OCI-LY1 (cell line): Measurements from ENCODE around the gene STAG1.

Source experiments
- EZH2 ChIP-seq: fragments of 200-600 bp; sonication (generic), shearing (Covaris generic); IDR thresholded peaks from 2 replicates; pipeline ENCODE4 v1.8.0; 2017; ENCODE audit warnings: borderline replicate concordance, mixed run types, mild to moderate bottlenecking, antibody characterized with exemption, low read length, moderate library complexity, mixed read lengths
- TF ChIP-seq, protein P1 (sequence below): fragments of 200-600 bp; sonication (generic), shearing (Covaris generic); IDR thresholded peaks from 2 replicates; pipeline ENCODE4 v1.5.1; 2017; ENCODE audit warnings: mild to moderate bottlenecking, antibody characterized with exemption, low read length, moderate library complexity, mixed read lengths

DNA sequence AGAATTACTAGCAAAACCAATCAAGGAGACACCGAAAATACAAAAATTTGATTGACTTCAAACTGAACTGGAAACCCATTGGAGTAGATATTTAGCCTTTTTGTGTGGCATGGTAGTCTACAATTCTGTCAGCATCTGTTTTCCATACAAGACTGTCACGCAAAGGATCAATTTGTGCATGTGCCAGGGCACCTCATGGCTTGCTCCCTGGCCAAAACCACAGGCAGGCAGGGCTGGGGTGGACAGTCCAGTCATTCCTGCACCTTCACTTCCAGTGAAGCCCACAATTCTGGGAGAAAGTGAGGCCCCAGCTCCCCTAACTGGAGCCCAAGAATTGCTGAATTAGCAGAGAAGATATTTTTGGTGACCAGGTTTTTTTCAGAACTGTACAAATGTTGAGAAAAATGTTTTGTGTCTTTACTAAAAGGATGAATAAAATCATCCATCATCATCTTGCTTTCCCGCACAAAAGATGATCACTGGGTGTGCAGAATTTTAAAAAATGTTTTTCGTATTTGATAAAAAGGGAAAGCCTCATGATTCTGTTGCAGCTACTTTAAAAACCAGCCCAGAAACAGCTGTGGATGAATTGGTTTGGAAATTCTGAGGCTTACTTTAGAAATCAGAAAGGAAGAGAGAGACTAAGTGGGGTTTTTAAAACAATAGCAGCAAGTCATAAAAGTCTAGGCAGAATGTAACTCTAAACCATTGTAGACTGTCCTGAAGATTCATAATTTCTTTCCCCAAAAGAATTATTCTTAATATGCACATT lies 415.7 kb downstream of the STAG1 start:
- TF ChIP-seq, protein P1, sequence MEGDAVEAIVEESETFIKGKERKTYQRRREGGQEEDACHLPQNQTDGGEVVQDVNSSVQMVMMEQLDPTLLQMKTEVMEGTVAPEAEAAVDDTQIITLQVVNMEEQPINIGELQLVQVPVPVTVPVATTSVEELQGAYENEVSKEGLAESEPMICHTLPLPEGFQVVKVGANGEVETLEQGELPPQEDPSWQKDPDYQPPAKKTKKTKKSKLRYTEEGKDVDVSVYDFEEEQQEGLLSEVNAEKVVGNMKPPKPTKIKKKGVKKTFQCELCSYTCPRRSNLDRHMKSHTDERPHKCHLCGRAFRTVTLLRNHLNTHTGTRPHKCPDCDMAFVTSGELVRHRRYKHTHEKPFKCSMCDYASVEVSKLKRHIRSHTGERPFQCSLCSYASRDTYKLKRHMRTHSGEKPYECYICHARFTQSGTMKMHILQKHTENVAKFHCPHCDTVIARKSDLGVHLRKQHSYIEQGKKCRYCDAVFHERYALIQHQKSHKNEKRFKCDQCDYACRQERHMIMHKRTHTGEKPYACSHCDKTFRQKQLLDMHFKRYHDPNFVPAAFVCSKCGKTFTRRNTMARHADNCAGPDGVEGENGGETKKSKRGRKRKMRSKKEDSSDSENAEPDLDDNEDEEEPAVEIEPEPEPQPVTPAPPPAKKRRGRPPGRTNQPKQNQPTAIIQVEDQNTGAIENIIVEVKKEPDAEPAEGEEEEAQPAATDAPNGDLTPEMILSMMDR: no peak
- no peak for TF ChIP-seq EZH2
